Endothelial cell of umbilical vein (primary cell): ENCODE measurements around the gene DPH2. TPM values are rescaled to one million over a fixed set of nuclear protein-coding genes. Genes with fewer than 3 reads are reported as not detected.

Experiments used
- BruUV-seq: library from RNA; stranded (reverse); fragments of 400-500 nt; replicated peaks from 2 replicates; lab custom pipeline; 2021; lab: Mats Ljungman, UMichigan
- CTCF ChIA-PET: fragments of 300-600, 350-600 bp; sonication (Branson Sonifier 250); formaldehyde crosslinking; loops from one replicate; lab custom pipeline; 2021; ENCODE audit warnings: antibody characterized with exemption, inconsistent platforms; lab: Charles Lee
- POLR2A ChIA-PET: fragments of 300-600, 350-600 bp; sonication (Branson Sonifier 250); formaldehyde crosslinking; loops from one replicate; lab custom pipeline; 2021; ENCODE audit warnings: antibody characterized with exemption, inconsistent platforms; lab: Charles Lee
- DNase-seq: peaks from one replicate; pipeline ENCODE4 v3.0.0-alpha.2; 2011; ENCODE audit warnings: low read depth, low spot score
- FAIRE-seq: peaks from 2 replicates; lab custom pipeline; 2011; peaks lifted over from hg19 to GRCh38; lab: Jason Lieb, UNC
- H2AFZ ChIP-seq: 2 replicates; pipeline ENCODE4 v1.6.0; 2012; ENCODE audit warnings: low read depth, low read length, control low read depth, inconsistent platforms
- H3K27ac ChIP-seq: 2 replicates; pipeline ENCODE4 v1.5.1; 2011; ENCODE audit warnings: low read depth, mild to moderate bottlenecking, control low read depth, low read length, moderate library complexity; ENCODE audit not compliant: insufficient read depth
- H3K27me3 ChIP-seq, 2 experiments: 2 replicates each; pipeline versions ENCODE4 v1.6.0 to v1.6.1; 2011; ENCODE audit warnings: low read length in 2 of 2, mixed read lengths in 1 of 2; ENCODE audit not compliant: control insufficient read depth in 2 of 2, insufficient read depth in 2 of 2
- H3K36me3 ChIP-seq, 2 experiments: 2 replicates in 1 of 2; 3 replicates in 1 of 2; pipeline ENCODE4 v1.5.1; 2011; ENCODE audit warnings: low read length in 2 of 2, mild to moderate bottlenecking in 1 of 2, moderate library complexity in 1 of 2; ENCODE audit not compliant: control insufficient read depth in 2 of 2, insufficient read depth in 2 of 2; ENCODE audit errors: extremely low read depth in 1 of 2
- H3K4me1 ChIP-seq: 3 replicates; pipeline ENCODE4 v1.5.1; 2011; ENCODE audit warnings: mild to moderate bottlenecking, low read length; ENCODE audit not compliant: control insufficient read depth, insufficient read depth; ENCODE audit errors: extremely low read depth
- H3K4me2 ChIP-seq: 2 replicates; pipeline ENCODE4 v1.6.1; 2011; ENCODE audit warnings: low read length, control low read depth, mixed read lengths; ENCODE audit not compliant: insufficient read depth
- H3K4me3 ChIP-seq, 3 experiments: fragments of 200-600 bp in 1 of 3; sonication (generic), shearing (Covaris generic) in 1 of 3; replicated peaks in 1 of 3; 2 replicates each; pipeline ENCODE4 v1.5.1; 2011 to 2016; ENCODE audit warnings: control low read depth in 3 of 3, low read length in 3 of 3, mild to moderate bottlenecking in 2 of 3, inconsistent platforms in 1 of 3, low read depth in 1 of 3, moderate library complexity in 1 of 3; ENCODE audit not compliant: insufficient read depth in 1 of 3
- H3K79me2 ChIP-seq: 2 replicates; pipeline ENCODE4 v1.6.0; 2012; ENCODE audit warnings: low read length, inconsistent platforms; ENCODE audit not compliant: control insufficient read depth, insufficient read depth
- H3K9ac ChIP-seq: replicated peaks from 2 replicates; pipeline ENCODE3; 2011; ENCODE audit warnings: low read length, control low read depth; ENCODE audit not compliant: insufficient read depth; ENCODE audit errors: extremely low read depth
- H3K9me1 ChIP-seq: replicated peaks from 3 replicates; pipeline ENCODE4 v1.6.0; 2011; ENCODE audit warnings: mild to moderate bottlenecking, low read length; ENCODE audit not compliant: control insufficient read depth, insufficient read depth; ENCODE audit errors: extremely low read depth
- H3K9me3 ChIP-seq: replicated peaks from 2 replicates; pipeline ENCODE4 v1.5.1; 2012; ENCODE audit warnings: low read length, inconsistent platforms; ENCODE audit not compliant: control insufficient read depth, insufficient read depth
- H4K20me1 ChIP-seq: replicated peaks from 2 replicates; pipeline ENCODE3; 2011; ENCODE audit warnings: mild to moderate bottlenecking, low read length; ENCODE audit not compliant: control insufficient read depth, insufficient read depth; ENCODE audit errors: extremely low read depth
- EZH2 ChIP-seq: IDR thresholded peaks from 2 replicates; pipeline ENCODE4 v1.6.1; 2012; ENCODE audit warnings: borderline replicate concordance, low read depth, mild to moderate bottlenecking, moderate library complexity, low read length, inconsistent platforms; ENCODE audit not compliant: severe bottlenecking
- FOS ChIP-seq: IDR thresholded peaks from 2 replicates; pipeline ENCODE4 v1.6.1; 2011; ENCODE audit warnings: mild to moderate bottlenecking, low read length, moderate library complexity, borderline replicate concordance; ENCODE audit not compliant: insufficient read depth
- GATA2 ChIP-seq: IDR thresholded peaks from 2 replicates; pipeline ENCODE4 v1.7.0; 2011; ENCODE audit warnings: low read depth, mild to moderate bottlenecking, moderate library complexity, mixed read lengths, low read length; ENCODE audit not compliant: insufficient read length, insufficient read depth
- JUN ChIP-seq: IDR thresholded peaks from 2 replicates; pipeline ENCODE4 v1.6.1; 2011; ENCODE audit warnings: borderline replicate concordance, low read depth; ENCODE audit not compliant: insufficient read length, insufficient read depth
- MYC ChIP-seq: IDR thresholded peaks from one replicate; pipeline ENCODE4 v1.6.1; 2011; ENCODE audit warnings: mild to moderate bottlenecking, low read depth, low read length
- POLR2A ChIP-seq: IDR thresholded peaks from 2 replicates; pipeline ENCODE4 v1.6.1; 2012; ENCODE audit warnings: low read depth, mild to moderate bottlenecking, control low read depth, low read length
- POLR2AphosphoS5 ChIP-seq: IDR thresholded peaks from 2 replicates; pipeline ENCODE4 v1.6.1; 2012; ENCODE audit warnings: low read depth, mild to moderate bottlenecking, control low read depth, low read length, moderate library complexity; ENCODE audit not compliant: insufficient read depth
- dilution Hi-C: fragments of 300-500 bp; cut with MboI; formaldehyde crosslinking; loops from one replicate; pipeline ENCODE4 v1.15.0; 2019; ENCODE audit warnings: low sequenced_read_pairs; ENCODE audit not compliant: extremely low pct_ligation_motif_present
- intact Hi-C: fragments of 100-400 bp; cut with micrococcal nuclease; formaldehyde crosslinking; loops from one replicate; pipeline ENCODE4 v1.10.0; 2022
- polyA plus RNA-seq, 4 experiments: library from polyadenylated mRNA; depleted of rRNA in 3 of 4; stranded (reverse) in 3 of 4; unstranded in 1 of 4; fragments of >200 nt; gene quantifications; 2 replicates each; pipeline versions ENCODE4 v1.2.1 to v1.2.3, GENCODE V29; 2011 to 2012; ENCODE audit warnings: missing spikeins in 1 of 4
- total RNA-seq: library from RNA; stranded (reverse); gene quantifications from 2 replicates; pipeline ENCODE4 v1.2.3, GENCODE V29; 2021
- TF ChIP-seq, protein P1 (sequence below), 2 donors: IDR thresholded peaks; 1 replicate in 1 of 2; 2 replicates in 1 of 2; pipeline ENCODE4 v1.5.1; 2011; ENCODE audit warnings: low read length in 2 of 2, mild to moderate bottlenecking in 2 of 2, moderate library complexity in 2 of 2, control low read depth in 1 of 2, inconsistent platforms in 1 of 2, low read depth in 1 of 2; ENCODE audit not compliant: insufficient read depth in 1 of 2; ENCODE audit errors: extremely low read depth in 1 of 2
- TF ChIP-seq, protein P2 (sequence below): IDR thresholded peaks from 2 replicates; pipeline ENCODE4 v1.6.1; 2011; ENCODE audit not compliant: insufficient read depth, insufficient read length

DPH2 gene
- total and polyA plus RNA-seq, 2 donors (not counting 3 experiments of a cell fraction or from before 2014, with no cell fraction given), result 28.1 to 59.1 TPM

DNA sequence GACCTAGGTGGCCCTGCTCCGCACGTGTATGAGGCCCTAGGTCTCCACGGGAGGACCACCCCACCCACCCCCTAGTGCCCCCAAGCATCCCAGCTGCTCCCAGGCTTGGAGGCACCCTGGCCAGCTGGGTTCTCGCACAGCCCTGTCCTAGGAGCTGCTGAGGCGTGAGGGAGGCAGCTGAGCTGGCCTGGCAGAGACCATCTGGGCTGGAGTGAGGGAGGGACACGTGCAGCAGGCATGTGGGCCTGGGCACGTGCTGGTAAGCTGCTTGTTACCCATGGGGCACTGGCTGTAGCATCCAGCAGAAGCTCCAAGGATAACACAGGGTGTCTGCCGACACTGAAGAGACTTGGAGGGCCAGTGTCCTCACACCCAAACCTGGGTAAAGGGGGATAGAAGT is 51.3 kb downstream of the DPH2 start:
- Histone ChIP-seq H3K79me2 (no peaks in the 10 kb centered on the region), H3K9ac (no peak overlapping the region), H3K4me2 (no peak overlapping the region), H3K36me3 (no peaks in the 10 kb centered on the region), H3K9me1 (no peaks in the 10 kb centered on the region), H3K27ac (no peak overlapping the region), H2AFZ (no peak overlapping the region), H3K9me3 (no peaks in the 10 kb centered on the region), H3K4me1 (no peaks in the 10 kb centered on the region), H3K4me3 (no peak overlapping the region), H4K20me1 (no peaks in the 10 kb centered on the region), H3K27me3 (no peaks in the 10 kb centered on the region)
- dilution Hi-C loops, result no loop called here
- BruUV-seq, result no TSS peak
- FAIRE-seq (no peak), DNase-seq (no peak)
- ChIA-PET CTCF (interaction anchor here (1.2 to 3.0 kb wide), 3 partner anchors 15 to 258 kb away, joined by 5 to 16 read pairs (median 7); no protein-coding TSS in a partner anchor), POLR2A (no interaction called here)
- intact Hi-C loops, result no loop called here
- TF ChIP-seq, protein P1, sequence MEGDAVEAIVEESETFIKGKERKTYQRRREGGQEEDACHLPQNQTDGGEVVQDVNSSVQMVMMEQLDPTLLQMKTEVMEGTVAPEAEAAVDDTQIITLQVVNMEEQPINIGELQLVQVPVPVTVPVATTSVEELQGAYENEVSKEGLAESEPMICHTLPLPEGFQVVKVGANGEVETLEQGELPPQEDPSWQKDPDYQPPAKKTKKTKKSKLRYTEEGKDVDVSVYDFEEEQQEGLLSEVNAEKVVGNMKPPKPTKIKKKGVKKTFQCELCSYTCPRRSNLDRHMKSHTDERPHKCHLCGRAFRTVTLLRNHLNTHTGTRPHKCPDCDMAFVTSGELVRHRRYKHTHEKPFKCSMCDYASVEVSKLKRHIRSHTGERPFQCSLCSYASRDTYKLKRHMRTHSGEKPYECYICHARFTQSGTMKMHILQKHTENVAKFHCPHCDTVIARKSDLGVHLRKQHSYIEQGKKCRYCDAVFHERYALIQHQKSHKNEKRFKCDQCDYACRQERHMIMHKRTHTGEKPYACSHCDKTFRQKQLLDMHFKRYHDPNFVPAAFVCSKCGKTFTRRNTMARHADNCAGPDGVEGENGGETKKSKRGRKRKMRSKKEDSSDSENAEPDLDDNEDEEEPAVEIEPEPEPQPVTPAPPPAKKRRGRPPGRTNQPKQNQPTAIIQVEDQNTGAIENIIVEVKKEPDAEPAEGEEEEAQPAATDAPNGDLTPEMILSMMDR (IDR thresholded peaks at IDR 0.05; ENCODE audit: extremely low read depth in 1 of 2, insufficient read depth in 1 of 2, low read depth in 1 of 2, low read length in 2 of 2), result no peak
- TF ChIP-seq MYC (no peak), EZH2 (no peak), JUN (no peak), GATA2 (no peak), FOS (no peak), POLR2AphosphoS5 (no peak), POLR2A (no peak)
- TF ChIP-seq, protein P2, sequence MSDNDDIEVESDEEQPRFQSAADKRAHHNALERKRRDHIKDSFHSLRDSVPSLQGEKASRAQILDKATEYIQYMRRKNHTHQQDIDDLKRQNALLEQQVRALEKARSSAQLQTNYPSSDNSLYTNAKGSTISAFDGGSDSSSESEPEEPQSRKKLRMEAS, result no peak
